Measurements from ENCODE around the gene GPR52.

Gene GPR52

GRCh38 chr1:174413632-174414031 lies 34.1 kb upstream of the GPR52 start:
- TF ChIP-seq ZNF565 (CRISPR knock-in tag; conservative IDR thresholded peaks at IDR 0.05; ENCODE audit: low read depth) (no peak), ZFP30 (CRISPR knock-in tag; IDR thresholded peaks at IDR 0.05) (no peak), CSDC2 (CRISPR knock-in tag; IDR thresholded peaks at IDR 0.05) (no peak), TOX (CRISPR knock-in tag; IDR thresholded peaks at IDR 0.05; ENCODE audit: borderline replicate concordance) (no peak), ZFP3 (CRISPR knock-in tag; IDR thresholded peaks at IDR 0.05) (no peak), ZNF8 (CRISPR knock-in tag; IDR thresholded peaks at IDR 0.05) (no peak), ZNF70 (CRISPR knock-in tag; IDR thresholded peaks at IDR 0.05) (no peak), ARNTL (CRISPR knock-in tag; IDR thresholded peaks at IDR 0.05; ENCODE audit: borderline replicate concordance, low read depth) (no peak)
- TF ChIP-seq, protein P1, sequence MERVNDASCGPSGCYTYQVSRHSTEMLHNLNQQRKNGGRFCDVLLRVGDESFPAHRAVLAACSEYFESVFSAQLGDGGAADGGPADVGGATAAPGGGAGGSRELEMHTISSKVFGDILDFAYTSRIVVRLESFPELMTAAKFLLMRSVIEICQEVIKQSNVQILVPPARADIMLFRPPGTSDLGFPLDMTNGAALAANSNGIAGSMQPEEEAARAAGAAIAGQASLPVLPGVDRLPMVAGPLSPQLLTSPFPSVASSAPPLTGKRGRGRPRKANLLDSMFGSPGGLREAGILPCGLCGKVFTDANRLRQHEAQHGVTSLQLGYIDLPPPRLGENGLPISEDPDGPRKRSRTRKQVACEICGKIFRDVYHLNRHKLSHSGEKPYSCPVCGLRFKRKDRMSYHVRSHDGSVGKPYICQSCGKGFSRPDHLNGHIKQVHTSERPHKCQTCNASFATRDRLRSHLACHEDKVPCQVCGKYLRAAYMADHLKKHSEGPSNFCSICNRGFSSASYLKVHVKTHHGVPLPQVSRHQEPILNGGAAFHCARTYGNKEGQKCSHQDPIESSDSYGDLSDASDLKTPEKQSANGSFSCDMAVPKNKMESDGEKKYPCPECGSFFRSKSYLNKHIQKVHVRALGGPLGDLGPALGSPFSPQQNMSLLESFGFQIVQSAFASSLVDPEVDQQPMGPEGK (CRISPR knock-in tag; IDR thresholded peaks at IDR 0.05; ENCODE audit: borderline replicate concordance) = no peak
- ATAC-seq = 0 out of 3 replicates have a peak, but pooled peaks have one; percentile 24

- ATAC-seq = no peak
- no peak for TF ChIP-seq ISL1 (CRISPR knock-in tag; IDR thresholded peaks at IDR 0.05)
- no peak for TF ChIP-seq CREB5 (CRISPR knock-in tag; IDR thresholded peaks at IDR 0.05; ENCODE audit: low read depth)
- no peak for TF ChIP-seq ZNF565 (CRISPR knock-in tag; conservative IDR thresholded peaks at IDR 0.05; ENCODE audit: low read depth)
These were observed 33.6 kb upstream of the GPR52 start for GRCh38 chr1:174414203-174414602.

DNA sequence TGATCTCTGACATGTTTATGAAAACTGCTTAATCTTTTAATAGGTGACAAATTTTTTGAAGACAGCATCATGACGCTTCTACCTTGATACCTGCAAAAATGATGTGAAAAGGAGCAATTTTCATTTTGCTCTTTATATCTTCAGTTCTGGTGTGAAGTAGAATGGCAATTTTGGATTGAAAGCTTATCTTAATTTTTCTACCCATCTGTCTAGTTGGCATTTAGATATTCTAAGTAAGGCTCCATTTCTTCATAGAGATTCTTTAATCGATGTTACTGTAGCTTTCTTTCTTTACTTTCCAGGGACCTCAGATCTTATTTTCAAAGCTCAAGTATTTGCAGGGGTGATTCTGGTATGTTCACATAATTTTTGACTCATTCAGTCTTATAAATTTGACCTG lies 32.3 kb upstream of the GPR52 start:
- TF ChIP-seq PPARA (CRISPR knock-in tag; IDR thresholded peaks at IDR 0.05; ENCODE audit: borderline replicate concordance) (no peak), CSRNP3 (CRISPR knock-in tag; IDR thresholded peaks at IDR 0.05) (no peak), POU6F1 (CRISPR knock-in tag; IDR thresholded peaks at IDR 0.05; ENCODE audit: borderline replicate concordance, low read depth) (no peak), TCF4 (CRISPR knock-in tag; IDR thresholded peaks at IDR 0.05; ENCODE audit: borderline replicate concordance) (no peak), CSDC2 (CRISPR knock-in tag; IDR thresholded peaks at IDR 0.05) (no peak), SNAI2 (CRISPR knock-in tag; IDR thresholded peaks at IDR 0.05) (no peak), GLIS3 (CRISPR knock-in tag; IDR thresholded peaks at IDR 0.05) (no peak), ZNF8 (CRISPR knock-in tag; IDR thresholded peaks at IDR 0.05) (no peak), TOX (CRISPR knock-in tag; IDR thresholded peaks at IDR 0.05; ENCODE audit: borderline replicate concordance) (no peak), ARNTL (CRISPR knock-in tag; IDR thresholded peaks at IDR 0.05; ENCODE audit: borderline replicate concordance, low read depth) (no peak), OSR1 (CRISPR knock-in tag; IDR thresholded peaks at IDR 0.05) (no peak), ZNF565 (CRISPR knock-in tag; conservative IDR thresholded peaks at IDR 0.05; ENCODE audit: low read depth) (no peak), ZC3H10 (CRISPR knock-in tag; IDR thresholded peaks at IDR 0.05) (no peak), ESRRG (CRISPR knock-in tag; IDR thresholded peaks at IDR 0.05) (no peak), BACH2 (CRISPR knock-in tag; IDR thresholded peaks at IDR 0.05; ENCODE audit: borderline replicate concordance) (no peak), RARB (CRISPR knock-in tag; IDR thresholded peaks at IDR 0.05) (no peak)
- TF ChIP-seq, protein P2, sequence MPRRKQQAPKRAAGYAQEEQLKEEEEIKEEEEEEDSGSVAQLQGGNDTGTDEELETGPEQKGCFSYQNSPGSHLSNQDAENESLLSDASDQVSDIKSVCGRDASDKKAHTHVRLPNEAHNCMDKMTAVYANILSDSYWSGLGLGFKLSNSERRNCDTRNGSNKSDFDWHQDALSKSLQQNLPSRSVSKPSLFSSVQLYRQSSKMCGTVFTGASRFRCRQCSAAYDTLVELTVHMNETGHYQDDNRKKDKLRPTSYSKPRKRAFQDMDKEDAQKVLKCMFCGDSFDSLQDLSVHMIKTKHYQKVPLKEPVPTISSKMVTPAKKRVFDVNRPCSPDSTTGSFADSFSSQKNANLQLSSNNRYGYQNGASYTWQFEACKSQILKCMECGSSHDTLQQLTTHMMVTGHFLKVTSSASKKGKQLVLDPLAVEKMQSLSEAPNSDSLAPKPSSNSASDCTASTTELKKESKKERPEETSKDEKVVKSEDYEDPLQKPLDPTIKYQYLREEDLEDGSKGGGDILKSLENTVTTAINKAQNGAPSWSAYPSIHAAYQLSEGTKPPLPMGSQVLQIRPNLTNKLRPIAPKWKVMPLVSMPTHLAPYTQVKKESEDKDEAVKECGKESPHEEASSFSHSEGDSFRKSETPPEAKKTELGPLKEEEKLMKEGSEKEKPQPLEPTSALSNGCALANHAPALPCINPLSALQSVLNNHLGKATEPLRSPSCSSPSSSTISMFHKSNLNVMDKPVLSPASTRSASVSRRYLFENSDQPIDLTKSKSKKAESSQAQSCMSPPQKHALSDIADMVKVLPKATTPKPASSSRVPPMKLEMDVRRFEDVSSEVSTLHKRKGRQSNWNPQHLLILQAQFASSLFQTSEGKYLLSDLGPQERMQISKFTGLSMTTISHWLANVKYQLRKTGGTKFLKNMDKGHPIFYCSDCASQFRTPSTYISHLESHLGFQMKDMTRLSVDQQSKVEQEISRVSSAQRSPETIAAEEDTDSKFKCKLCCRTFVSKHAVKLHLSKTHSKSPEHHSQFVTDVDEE (CRISPR knock-in tag; IDR thresholded peaks at IDR 0.05) = no peak
- TF ChIP-seq, protein P1 (CRISPR knock-in tag; IDR thresholded peaks at IDR 0.05; ENCODE audit: borderline replicate concordance) = no peak
- ATAC-seq = no peak
